HEK293T (cell line): ENCODE measurements around the gene ARID1A.

Experiments
- ARNT ChIP-seq: fragments of 450-650 bp; IDR thresholded peaks from 2 replicates; pipeline ENCODE4 v1.6.1; 2017; ENCODE audit warnings: mild to moderate bottlenecking
- BHLHE40 ChIP-seq: fragments of 450-650 bp; IDR thresholded peaks from 2 replicates; pipeline ENCODE4 v1.6.1; 2016; ENCODE audit warnings: mild to moderate bottlenecking, moderate library complexity, borderline replicate concordance
- ELF4 ChIP-seq: fragments of 450-650 bp; IDR thresholded peaks from 2 replicates; pipeline ENCODE4 v1.6.1; 2017; ENCODE audit warnings: antibody characterized with exemption
- FOXA1 ChIP-seq: fragments of 450-650 bp; IDR thresholded peaks from 2 replicates; pipeline ENCODE4 v1.6.1; 2016; ENCODE audit warnings: mild to moderate bottlenecking
- FOXK2 ChIP-seq: fragments of 450-650 bp; IDR thresholded peaks from 2 replicates; pipeline ENCODE4 v1.6.1; 2016; ENCODE audit warnings: mild to moderate bottlenecking
- FOXM1 ChIP-seq: fragments of 450-650 bp; IDR thresholded peaks from 2 replicates; pipeline ENCODE4 v1.6.1; 2017; ENCODE audit warnings: mild to moderate bottlenecking, borderline replicate concordance
- HDGF ChIP-seq: fragments of 450-650 bp; IDR thresholded peaks from 2 replicates; pipeline ENCODE4 v1.6.1; 2017; ENCODE audit warnings: antibody characterized with exemption, borderline replicate concordance
- L3MBTL2 ChIP-seq: fragments of 450-650 bp; conservative IDR thresholded peaks from 2 replicates; pipeline ENCODE4 v1.6.1; 2016; ENCODE audit warnings: mild to moderate bottlenecking
- NFRKB ChIP-seq: fragments of 450-650 bp; IDR thresholded peaks from 2 replicates; pipeline ENCODE4 v1.6.1; 2016; ENCODE audit warnings: mild to moderate bottlenecking, moderate library complexity
- PKNOX1 ChIP-seq: fragments of 450-650 bp; IDR thresholded peaks from 2 replicates; pipeline ENCODE4 v1.6.1; 2016
- SP1 ChIP-seq: fragments of 450-650 bp; IDR thresholded peaks from 2 replicates; pipeline ENCODE4 v1.6.1; 2017
- SUZ12 ChIP-seq: fragments of 450-650 bp; IDR thresholded peaks from 2 replicates; pipeline ENCODE4 v1.6.1; 2016; ENCODE audit warnings: mild to moderate bottlenecking
- TARDBP ChIP-seq: fragments of 450-650 bp; IDR thresholded peaks from 2 replicates; pipeline ENCODE4 v1.6.1; 2016
- ZNF384 ChIP-seq: fragments of 450-650 bp; IDR thresholded peaks from 2 replicates; pipeline ENCODE4 v1.6.1; 2016

DNA sequence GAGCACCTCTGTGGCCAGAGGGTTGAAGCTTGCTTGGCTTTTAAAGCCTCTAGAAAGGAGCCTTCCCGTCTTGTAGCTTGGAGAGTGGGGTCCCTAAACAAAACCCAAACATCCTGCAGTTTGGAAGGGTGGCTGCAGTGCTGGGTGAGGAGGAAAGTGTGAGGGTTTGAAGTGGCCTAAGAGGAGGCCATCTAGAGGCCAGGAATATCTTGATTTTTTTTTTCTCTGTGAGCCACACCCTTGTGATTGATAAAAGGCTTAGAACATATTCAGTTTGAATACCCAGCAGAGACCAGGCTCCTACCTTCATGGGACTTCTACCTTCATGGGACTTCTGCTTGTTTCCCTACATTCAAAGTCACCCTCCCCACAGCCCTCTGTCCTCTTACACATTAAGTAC lies 54.6 kb downstream of the ARID1A start:
- no peak for TF ChIP-seq SUZ12
- TF ChIP-seq FOXA1: no peak
- no peak for TF ChIP-seq NFRKB
- no peak for TF ChIP-seq BHLHE40
- TF ChIP-seq FOXM1: no peak
- TF ChIP-seq ZNF384: no peak
- TF ChIP-seq ARNT: no peak
- TF ChIP-seq HDGF: no peak
- no peak for TF ChIP-seq ELF4
- no peak for TF ChIP-seq FOXK2
- TF ChIP-seq SP1: no peak
- TF ChIP-seq L3MBTL2: no peak
- no peak for TF ChIP-seq PKNOX1
- no peak for TF ChIP-seq TARDBP
